Heart right ventricle (tissue), 16 donors: ENCODE results near the gene MYF6. TPM values are rescaled to one million over a fixed set of nuclear protein-coding genes. Genes with fewer than 3 reads are reported as not detected.

Source experiments
- ATAC-seq, 8 donors: fragments of 200-7000 bp; cut with Tn5 transposase; one replicate each; pipeline ENCODE4 v1.9.1; 2020; ENCODE audit warnings: mild to moderate bottlenecking in 8 of 8, moderate library complexity in 8 of 8, moderate number of reproducible peaks in 1 of 8
- DNase-seq, 2 donors: peaks; one replicate each; pipeline ENCODE4 v3.0.0-alpha.2; 2020
- H3K27ac ChIP-seq, 10 donors: fragments of 200-600 bp; sonication (generic) in 2 of 10; one replicate each; pipeline versions ENCODE4 v1.5.0 to v1.8.0; 2020 to 2022; ENCODE audit warnings: mild to moderate bottlenecking in 3 of 10
- H3K27me3 ChIP-seq, 7 donors: fragments of 200-600 bp; one replicate each; pipeline ENCODE4 v1.8.0; 2021 to 2022; ENCODE audit warnings: mild to moderate bottlenecking in 2 of 7
- H3K36me3 ChIP-seq, 9 donors: fragments of 200-600 bp; sonication (generic) in 1 of 9; one replicate each; pipeline versions ENCODE4 v1.5.0 to v1.8.0; 2020 to 2022; ENCODE audit warnings: mild to moderate bottlenecking in 2 of 9
- H3K4me1 ChIP-seq, 9 donors: fragments of 200-600 bp; sonication (generic) in 1 of 9; one replicate each; pipeline versions ENCODE4 v1.5.0 to v1.8.0; 2020 to 2022; ENCODE audit warnings: mild to moderate bottlenecking in 4 of 9
- H3K4me3 ChIP-seq, 10 donors: fragments of 200-600 bp; sonication (generic) in 2 of 10; one replicate each; pipeline versions ENCODE4 v1.5.0 to v1.8.0; 2020 to 2022; ENCODE audit warnings: mild to moderate bottlenecking in 7 of 10, moderate library complexity in 2 of 10
- H3K9me3 ChIP-seq, 11 donors: fragments of 200-600 bp in 10 of 11; sonication (generic) in 2 of 11; one replicate each; pipeline versions ENCODE4 v1.5.0 to v1.8.0; 2013 to 2022; ENCODE audit warnings: mild to moderate bottlenecking in 2 of 11, control low read depth in 1 of 11, moderate library complexity in 1 of 11
- WGBS, 2 donors: extraction: QIAGEN DNeasy Blood & Tissue Kit; methylation state at CpG; one replicate each; pipeline ENCODE4 v1.1.7; 2013; ENCODE audit warnings: inconsistent platforms in 1 of 2; 5-methylcytosine and 5-hydroxymethylcytosine counted together
- intact Hi-C, 10 donors: fragments of 100-400 bp; cut with DNase I; formaldehyde crosslinking; loops; one replicate each; pipeline versions ENCODE4 v1.11.1 to v1.14.2; 2022
- polyA plus RNA-seq, 2 donors: library from polyadenylated mRNA; stranded (reverse); fragments of 200-250 nt; gene quantifications; one replicate each; pipeline ENCODE4 v1.2.3, GENCODE V29; 2013
- total RNA-seq, 10 donors: library from RNA; stranded (reverse); fragmentation: NEBNext Ultra II Directional in 3 of 10; extraction: Animal tissue kit (Norgen Biotek cat#: 25700) in 3 of 10; gene quantifications; one replicate each; pipeline versions ENCODE4 v1.2.1 to v1.2.4, GENCODE V29; 2021 to 2023
- TF ChIP-seq, protein P1 (sequence below), 9 donors: fragments of 200-600 bp; sonication (generic) in 2 of 9; IDR thresholded peaks; one replicate each; pipeline versions ENCODE4 v1.5.0 to v1.8.0; 2021 to 2022; ENCODE audit warnings: antibody characterized with exemption in 9 of 9, mild to moderate bottlenecking in 5 of 9, moderate library complexity in 1 of 9
- donor health status: Arrhythmogenic right ventricular cardiomyopathy.
- donor health status: ischemic (EF 13 %, LVEDD 7.1; RV severe dilation, severe dysfunction).
- donor health status: healthy with polysubstance abuse.
- donor health status: DM: no; HTN: yes; CAD: no.
- donor health status: DM: no; HTN: no; CAD: no.
- donor health status: ischemic (EF 25% LVEDD 6.9; RV normal size, moderate dysfunction).
- donor health status: ischemic (EF 25% LVEDD 5.7; RV mildly dilated, moderate dysfunction).
- donor health status: healthy.
- donor health status: DM: yes; HTN: yes; CAD: no.
- donor health status: Ischemic cardiomyopathy.
- donor health status: ischemic (EF 35%, LVEDD 5.7; RV mildly dilated, moderate dysfunction).
- donor health status: nonischemic (EF 11% LVEDD 7.7; RV severe dilation, severe dysfunction).
- donor health status: DM: yes; HTN: yes; CAD: no.
- donor health status: PGD.
- donor health status: ischemic (EF 29% LVEDD 5.4; RV normal size, mild dysfunction).
- donor health status: nonischemic (EF 23%, LVEDD 6.1; RV moderate dilation, normal function).

MYF6 gene
- total and polyA plus RNA-seq, 12 donors, result 0.04 to 0.45 (median 0.23) TPM; not detected in 9

DNA sequence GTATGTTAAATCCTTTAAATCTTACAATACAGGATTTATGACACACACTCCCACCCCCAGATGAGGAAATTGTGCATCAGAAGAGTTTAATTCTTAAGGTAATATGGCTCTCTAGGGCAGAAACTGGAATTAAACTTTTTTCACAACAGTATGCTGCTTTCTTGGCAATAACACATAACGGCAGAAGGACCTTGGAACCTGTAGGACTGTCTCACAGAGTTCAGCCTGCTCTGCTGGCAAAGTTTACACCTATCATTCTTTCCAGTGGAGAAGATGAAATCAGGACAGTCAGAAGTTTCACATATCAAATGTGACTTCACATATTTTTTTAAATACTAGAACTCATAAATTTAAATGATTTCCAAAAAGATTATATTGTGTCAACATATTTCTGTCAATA is 30.6 kb upstream of the MYF6 start:
- no peak for ATAC-seq
- intact Hi-C loops, result no loop called here
- WGBS, 2 donors, result 65 to 66% methylated on average over 1 of the region's 1 CpG

DNA sequence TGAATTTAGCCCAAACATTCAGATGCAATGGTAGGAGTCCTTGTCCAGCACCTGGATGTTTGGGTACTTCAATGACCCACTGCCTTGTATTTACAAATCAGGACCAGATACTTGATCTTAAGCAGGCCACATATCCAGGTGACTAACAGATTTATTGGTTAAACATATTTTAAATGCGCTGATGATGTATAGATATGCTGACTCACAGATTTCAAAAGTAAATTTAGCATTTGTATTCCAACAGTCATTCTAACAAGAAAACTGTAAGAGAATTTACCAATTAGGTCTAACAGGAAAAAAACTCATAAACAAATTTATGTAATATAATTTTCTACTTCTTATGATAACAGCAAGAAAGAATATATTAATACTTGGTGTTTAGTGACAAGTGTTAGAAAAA is 29.4 kb upstream of the MYF6 start:
- DNase-seq, result no peak
- H3K4me3 ChIP-seq, result no peak overlapping the region
- intact Hi-C loops, result no loop called here
- H3K27me3 ChIP-seq, result no peaks in the 10 kb centered on the region
- ATAC-seq, result no peak
- H3K36me3 ChIP-seq, result no peaks in the 10 kb centered on the region
- no peaks in the 10 kb centered on the region for H3K9me3 ChIP-seq
- H3K27ac ChIP-seq, result no peak overlapping the region
- 90 to 94% methylated on average over 1 of the region's 1 CpG for WGBS, 2 donors
- TF ChIP-seq, protein P1, sequence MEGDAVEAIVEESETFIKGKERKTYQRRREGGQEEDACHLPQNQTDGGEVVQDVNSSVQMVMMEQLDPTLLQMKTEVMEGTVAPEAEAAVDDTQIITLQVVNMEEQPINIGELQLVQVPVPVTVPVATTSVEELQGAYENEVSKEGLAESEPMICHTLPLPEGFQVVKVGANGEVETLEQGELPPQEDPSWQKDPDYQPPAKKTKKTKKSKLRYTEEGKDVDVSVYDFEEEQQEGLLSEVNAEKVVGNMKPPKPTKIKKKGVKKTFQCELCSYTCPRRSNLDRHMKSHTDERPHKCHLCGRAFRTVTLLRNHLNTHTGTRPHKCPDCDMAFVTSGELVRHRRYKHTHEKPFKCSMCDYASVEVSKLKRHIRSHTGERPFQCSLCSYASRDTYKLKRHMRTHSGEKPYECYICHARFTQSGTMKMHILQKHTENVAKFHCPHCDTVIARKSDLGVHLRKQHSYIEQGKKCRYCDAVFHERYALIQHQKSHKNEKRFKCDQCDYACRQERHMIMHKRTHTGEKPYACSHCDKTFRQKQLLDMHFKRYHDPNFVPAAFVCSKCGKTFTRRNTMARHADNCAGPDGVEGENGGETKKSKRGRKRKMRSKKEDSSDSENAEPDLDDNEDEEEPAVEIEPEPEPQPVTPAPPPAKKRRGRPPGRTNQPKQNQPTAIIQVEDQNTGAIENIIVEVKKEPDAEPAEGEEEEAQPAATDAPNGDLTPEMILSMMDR (IDR thresholded peaks at IDR 0.05), result no peak
- no peaks in the 10 kb centered on the region for H3K4me1 ChIP-seq

More for the DNA sequence above, 30.6 kb upstream of the MYF6 start:
- Histone ChIP-seq H3K27me3 (no peaks in the 10 kb centered on the region), H3K9me3 (no peaks in the 10 kb centered on the region), H3K27ac (no peak overlapping the region), H3K4me1 (no peaks in the 10 kb centered on the region), H3K4me3 (no peak overlapping the region), H3K36me3 (no peaks in the 10 kb centered on the region)
- TF ChIP-seq, protein P1 (IDR thresholded peaks at IDR 0.05), result no peak
- DNase-seq, result no peak

DNA sequence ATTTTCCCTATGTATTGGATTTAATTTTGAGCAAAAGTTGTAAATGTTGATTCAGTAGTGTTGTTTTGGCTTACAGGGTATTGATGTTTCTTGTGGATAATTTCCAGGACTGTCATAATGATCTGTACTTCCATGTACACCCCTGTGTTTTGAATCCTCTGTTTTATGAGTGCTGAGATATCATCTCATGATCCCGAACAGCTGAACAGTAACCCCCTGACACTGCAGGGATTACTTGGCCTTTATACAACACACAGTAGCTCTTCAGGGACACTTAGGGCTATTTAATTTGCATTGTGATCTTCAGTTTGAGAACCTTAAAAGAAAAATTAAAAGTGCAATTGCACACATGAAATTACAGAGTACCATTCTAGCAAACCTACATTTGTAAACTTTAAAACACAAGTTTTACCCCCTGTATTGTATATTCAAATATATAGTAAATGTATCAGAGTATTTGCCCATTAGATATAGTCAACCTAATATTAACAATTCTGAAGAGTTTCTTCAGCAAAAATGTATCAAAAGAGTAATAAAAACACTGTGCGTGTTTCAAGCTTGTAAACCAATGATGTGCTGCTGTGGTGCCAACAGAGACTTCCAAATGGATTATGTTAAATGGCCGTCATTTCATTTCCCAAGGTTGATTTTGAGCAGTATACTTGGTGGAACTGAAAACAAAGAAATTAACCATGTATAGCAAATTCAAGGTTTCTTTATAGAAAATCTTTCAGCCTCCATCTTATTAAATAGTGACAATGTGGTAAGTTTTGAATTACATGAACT is 27.9 kb upstream of the MYF6 start:
- no peaks in the 10 kb centered on the region for H3K36me3 ChIP-seq
- no peak overlapping the region for H3K4me3 ChIP-seq
- H3K27me3 ChIP-seq, result no peaks in the 10 kb centered on the region
- intact Hi-C loops, result no loop called here
- TF ChIP-seq, protein P1 (IDR thresholded peaks at IDR 0.05), result no peak
- H3K27ac ChIP-seq, result no peak overlapping the region
- ATAC-seq, result no peak
- DNase-seq, result no peak
- H3K9me3 ChIP-seq, result no peaks in the 10 kb centered on the region
- H3K4me1 ChIP-seq, result no peaks in the 10 kb centered on the region
- WGBS, 2 donors, result 82 to 84% methylated on average over 3 of the region's 3 CpGs

DNA sequence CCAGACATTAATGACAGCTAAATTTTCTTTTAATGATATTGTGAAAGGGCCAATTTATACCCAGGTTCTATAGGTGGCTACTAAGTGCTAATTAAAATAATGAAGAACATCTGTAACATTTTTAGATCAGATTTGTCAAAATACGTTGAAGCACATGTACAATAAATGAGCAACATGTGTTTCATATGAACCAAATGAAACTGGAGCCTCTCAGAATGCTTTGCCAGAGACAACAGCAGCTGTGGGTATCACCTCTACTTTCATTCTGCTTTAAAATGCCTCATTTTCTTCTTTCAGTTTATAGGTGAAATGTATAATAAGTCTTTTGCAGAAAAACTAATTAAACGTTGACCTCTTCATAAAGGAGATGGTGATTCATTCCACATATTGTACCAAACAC is 26.1 kb upstream of the MYF6 start:
- TF ChIP-seq, protein P1 (IDR thresholded peaks at IDR 0.05), result no peak
- no peaks in the 10 kb centered on the region for H3K4me1 ChIP-seq
- no peaks in the 10 kb centered on the region for H3K9me3 ChIP-seq
- H3K27ac ChIP-seq, result no peak overlapping the region
- WGBS, 2 donors, result 82 to 83% methylated on average over 2 of the region's 2 CpGs
- H3K27me3 ChIP-seq, result no peaks in the 10 kb centered on the region
- intact Hi-C loops, result no loop called here
- ATAC-seq, result no peak
- DNase-seq, result no peak
- H3K36me3 ChIP-seq, result no peaks in the 10 kb centered on the region
- no peak overlapping the region for H3K4me3 ChIP-seq
